Spleen (tissue), 11 donors: Measurements from ENCODE around the gene PTPRG. TPM values are rescaled to one million over a fixed set of nuclear protein-coding genes. Genes with fewer than 3 reads are reported as not detected.
A peak's percentile ranks its signal among the peaks of the same experiment; 100 is the strongest.

Experiments
- DNase-seq: peaks from one replicate; pipeline ENCODE4 v3.0.0-alpha.2; 2020
- H3K27ac ChIP-seq, 8 donors: fragments of 200-600 bp; sonication (generic) in 7 of 8; 1 replicate in 4 of 8; 2 replicates in 4 of 8; pipeline versions ENCODE4 v1.5.0 to v1.8.0; 2016 to 2021; ENCODE audit warnings: inconsistent platforms in 4 of 8, mild to moderate bottlenecking in 4 of 8, moderate library complexity in 1 of 8
- H3K27me3 ChIP-seq, 7 donors: fragments of 200-600 bp; sonication (generic) in 6 of 7; replicated peaks in 1 of 7; 1 replicate in 4 of 7; 2 replicates in 3 of 7; pipeline versions ENCODE4 v1.5.0 to v1.8.0; 2016 to 2021; ENCODE audit warnings: inconsistent platforms in 3 of 7, mild to moderate bottlenecking in 1 of 7
- H3K36me3 ChIP-seq, 6 donors: fragments of 200-600 bp; sonication (generic) in 5 of 6; 1 replicate in 4 of 6; 2 replicates in 2 of 6; pipeline versions ENCODE4 v1.5.0 to v1.8.0; 2016 to 2021; ENCODE audit warnings: inconsistent platforms in 2 of 6
- H3K4me1 ChIP-seq, 6 donors: fragments of 200-600 bp; sonication (generic) in 5 of 6; 1 replicate in 3 of 6; 2 replicates in 3 of 6; pipeline versions ENCODE4 v1.5.0 to v1.8.0; 2016 to 2021; ENCODE audit warnings: inconsistent platforms in 3 of 6
- H3K4me3 ChIP-seq, 8 donors: fragments of 200-600 bp; sonication (generic) in 7 of 8; 1 replicate in 4 of 8; 2 replicates in 4 of 8; pipeline versions ENCODE4 v1.5.0 to v1.8.0; 2016 to 2021; ENCODE audit warnings: inconsistent platforms in 4 of 8, mild to moderate bottlenecking in 4 of 8, moderate library complexity in 2 of 8
- H3K9me3 ChIP-seq, 8 donors: fragments of 200-600 bp; sonication (generic) in 7 of 8; 1 replicate in 4 of 8; 2 replicates in 4 of 8; pipeline versions ENCODE4 v1.5.0 to v1.8.0; 2016 to 2021; ENCODE audit warnings: inconsistent platforms in 4 of 8
- CTCF ChIP-seq, 11 experiments: fragments of 200-600 bp in 7 of 11; fragments of 450-650 bp in 4 of 11; sonication (generic) in 4 of 11; IDR thresholded peaks in 8 of 11; conservative IDR thresholded peaks in 3 of 11; 1 replicate in 7 of 11; 2 replicates in 4 of 11; pipeline versions ENCODE4 v1.4.0 to v1.8.0; 2016 to 2021; ENCODE audit warnings: antibody characterized with exemption in 11 of 11, inconsistent platforms in 4 of 11, mild to moderate bottlenecking in 1 of 11
- POLR2A ChIP-seq, 3 donors: fragments of 450-650 bp; IDR thresholded peaks; one replicate each; pipeline ENCODE4 v1.5.1; 2017; ENCODE audit warnings: antibody characterized with exemption in 3 of 3, mild to moderate bottlenecking in 1 of 3
- POLR2AphosphoS5 ChIP-seq, 3 donors: sonication (generic); formaldehyde crosslinking; IDR thresholded peaks; one replicate each; pipeline ENCODE4 v1.5.1; 2017; ENCODE audit warnings: antibody characterized with exemption in 3 of 3
- WGBS, 5 donors: extraction: QIAGEN DNeasy Blood & Tissue Kit in 3 of 5; methylation state at CpG; one replicate each; pipeline versions ENCODE4 v1.1.5 to v1.1.7; 2013 to 2018; 5-methylcytosine and 5-hydroxymethylcytosine counted together
- intact Hi-C: fragments of 100-400 bp; cut with DNase I; formaldehyde crosslinking; loops from one replicate; pipeline ENCODE4 v1.15.0; 2023; ENCODE audit warnings: low total_unique reads
- polyA plus RNA-seq, 3 donors: library from polyadenylated mRNA; stranded (reverse); fragments of 200-250 nt; gene quantifications; one replicate each; pipeline ENCODE4 v1.2.1, GENCODE V29; 2013
- total RNA-seq, 7 donors: library from RNA; depleted of rRNA in 3 of 7; stranded (reverse); fragments of >200 nt in 3 of 7; fragmentation: NEBNext Ultra II Directional in 4 of 7; extraction: Animal tissue kit (Norgen Biotek cat#: 25700) in 4 of 7; gene quantifications; one replicate each; pipeline versions ENCODE4 v1.1.0 to v1.2.1, GENCODE V29; 2016 to 2021
- donor health status: healthy with polysubstance abuse.
- donor health status: DM: no; HTN: no; CAD: no; lungs with moderate emphysema.
- donor health status: DM: no; HTN: no; CAD: no.
- donor health status: Bipolar disorder and iron deficiency.
- donor health status: healthy.
- donor health status: DM: no; HTN: no; CAD: no.
- donor health status: DM: yes; HTN: yes; CAD: no.

The PTPRG gene
- total and polyA plus RNA-seq, 10 donors, result 0.89 to 77.0 (median 34.5) TPM

- no peak for TF ChIP-seq CTCF (IDR thresholded peaks at IDR 0.05 in 8 of 11, conservative IDR thresholded peaks at IDR 0.05 in 3 of 11)
- no peak for TF ChIP-seq POLR2AphosphoS5 (IDR thresholded peaks at IDR 0.05)
- TF ChIP-seq POLR2A (IDR thresholded peaks at IDR 0.05), result no peak
- no peak for DNase-seq
- H3K4me1 ChIP-seq, result no peaks in the 10 kb centered on the region
- peaks cover 0 to 8% (median 0%) of the 10 kb centered on the region in 8 donors for H3K9me3 ChIP-seq
- WGBS, 5 donors, result 77 to 91% (median 80%) methylated on average over 3 of the region's 3 CpGs
- H3K27me3 ChIP-seq, result no peaks in the 10 kb centered on the region
- H3K27ac ChIP-seq, result no peak overlapping the region
- H3K4me3 ChIP-seq, result no peak overlapping the region
- H3K36me3 ChIP-seq, result no peaks in the 10 kb centered on the region
- intact Hi-C loops, result no loop called here
These were observed 374.4 kb downstream of the PTPRG start for GRCh38 chr3:61935814-61936213.

- H3K4me1 ChIP-seq, result no peaks in the 10 kb centered on the region
These were observed 375.1 kb downstream of the PTPRG start for GRCh38 chr3:61936344-61936937.

GRCh38 chr3:61937477-61937876 is 376.1 kb downstream of the PTPRG start:
- TF ChIP-seq CTCF (IDR thresholded peaks at IDR 0.05 in 8 of 11, conservative IDR thresholded peaks at IDR 0.05 in 3 of 11), result no peak
- 82 to 89% (median 87%) methylated on average over 3 of the region's 3 CpGs for WGBS, 5 donors
- peaks cover 0 to 13% (median 0%) of the 10 kb centered on the region in 8 donors for H3K9me3 ChIP-seq

More at GRCh38 chr3:61936344-61936937, 375.1 kb downstream of the PTPRG start:
- no peaks in the 10 kb centered on the region for H3K27me3 ChIP-seq
- peaks cover 0 to 8% (median 0%) of the 10 kb centered on the region in 8 donors for H3K9me3 ChIP-seq
- no peak overlapping the region for H3K27ac ChIP-seq
- no peak for DNase-seq
- intact Hi-C loops, result no loop called here
- no peak overlapping the region for H3K4me3 ChIP-seq
- 61 to 73% (median 68%) methylated on average over 6 of the region's 6 CpGs for WGBS, 5 donors
- TF ChIP-seq POLR2A (IDR thresholded peaks at IDR 0.05) (no peak), CTCF (IDR thresholded peaks at IDR 0.05 in 8 of 11, conservative IDR thresholded peaks at IDR 0.05 in 3 of 11) (peak in 7 of 11 experiments; percentile 34 to 63 (median 52))
- H3K36me3 ChIP-seq, result no peaks in the 10 kb centered on the region

GRCh38 chr3:61938878-61939549 is 377.6 kb downstream of the PTPRG start:
- Histone ChIP-seq H3K9me3 (peaks cover 0 to 13% (median 0%) of the 10 kb centered on the region in 8 donors), H3K4me1 (no peaks in the 10 kb centered on the region), H3K4me3 (no peak overlapping the region), H3K36me3 (no peaks in the 10 kb centered on the region), H3K27ac (no peak overlapping the region), H3K27me3 (no peaks in the 10 kb centered on the region)
- TF ChIP-seq POLR2AphosphoS5 (IDR thresholded peaks at IDR 0.05) (no peak), CTCF (IDR thresholded peaks at IDR 0.05 in 8 of 11, conservative IDR thresholded peaks at IDR 0.05 in 3 of 11) (no peak), POLR2A (IDR thresholded peaks at IDR 0.05) (no peak)
- no peak for DNase-seq
- intact Hi-C loops, result no loop called here
- 87 to 92% (median 88%) methylated on average over 9 of the region's 9 CpGs for WGBS, 5 donors

More at GRCh38 chr3:61937477-61937876, 376.1 kb downstream of the PTPRG start:
- intact Hi-C loops, result no loop called here
- Histone ChIP-seq H3K36me3 (no peaks in the 10 kb centered on the region), H3K4me3 (no peak overlapping the region), H3K27me3 (no peaks in the 10 kb centered on the region), H3K4me1 (no peaks in the 10 kb centered on the region), H3K27ac (no peak overlapping the region)
- DNase-seq, result no peak
